OCI-LY7 (cell line): Measurements from ENCODE around the gene C14orf132.

Experiments
- CTCF ChIP-seq: fragments of 200-600 bp; sonication (generic); conservative IDR thresholded peaks from 2 replicates; pipeline ENCODE4 v1.5.1; 2014; ENCODE audit warnings: mild to moderate bottlenecking, antibody characterized with exemption, low read length, moderate library complexity, mixed read lengths
- EZH2phosphoT487 ChIP-seq: fragments of 200-600 bp; sonication (generic); IDR thresholded peaks from 2 replicates; pipeline ENCODE4 v1.6.1; 2018; ENCODE audit warnings: low read depth, borderline replicate concordance, mild to moderate bottlenecking, mixed run types, antibody characterized with exemption, low read length, moderate library complexity, mixed read lengths

- TF ChIP-seq CTCF (no peak), EZH2phosphoT487 (no peak)
Measured at GRCh38 chr14:96040828-96041371, 1.7 kb downstream of the C14orf132 start.
